ENCODE measurements around the gene LHFPL2. TPM values are rescaled to one million over a fixed set of nuclear protein-coding genes. Genes with fewer than 3 reads are reported as not detected.

The LHFPL2 gene
- total and polyA plus RNA-seq, 9 of the 15 experiments (the other 6 are each of a cell fraction or from before 2014, with no cell fraction given) = 1.0 to 6.6 (median 4.6) TPM

DNA sequence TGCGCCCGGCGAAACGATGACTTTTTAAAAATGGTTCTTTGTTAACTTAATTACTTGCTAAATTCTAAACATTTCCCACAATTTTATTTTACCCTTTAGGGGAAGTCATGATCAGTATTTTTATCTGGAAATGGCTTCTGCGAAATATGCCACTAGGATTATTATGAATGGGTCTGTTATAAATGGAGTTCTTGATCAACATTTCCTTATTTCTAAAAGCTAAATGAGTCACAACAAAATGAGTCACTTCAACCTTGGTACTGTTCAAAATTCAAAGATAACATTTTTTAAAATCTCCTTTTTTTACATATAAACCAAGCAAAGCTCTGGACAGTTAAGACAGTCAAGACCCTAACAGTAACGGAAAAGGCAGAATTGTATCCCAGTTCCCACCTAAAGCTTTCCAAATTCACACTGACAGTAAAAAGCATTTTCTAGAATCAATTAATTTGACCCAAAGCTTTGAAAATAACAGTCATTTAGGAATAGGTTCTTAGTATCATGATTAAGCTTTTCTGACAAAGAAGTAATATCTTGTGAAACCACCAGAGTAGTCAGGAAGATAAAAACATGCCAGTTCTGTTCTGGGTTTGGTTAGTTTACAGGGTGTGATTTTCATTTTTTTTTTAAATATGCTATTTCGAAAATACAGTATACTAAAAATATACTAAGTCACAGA, 81.7 kb downstream of the LHFPL2 start (continued):
- TF ChIP-seq, protein P1, sequence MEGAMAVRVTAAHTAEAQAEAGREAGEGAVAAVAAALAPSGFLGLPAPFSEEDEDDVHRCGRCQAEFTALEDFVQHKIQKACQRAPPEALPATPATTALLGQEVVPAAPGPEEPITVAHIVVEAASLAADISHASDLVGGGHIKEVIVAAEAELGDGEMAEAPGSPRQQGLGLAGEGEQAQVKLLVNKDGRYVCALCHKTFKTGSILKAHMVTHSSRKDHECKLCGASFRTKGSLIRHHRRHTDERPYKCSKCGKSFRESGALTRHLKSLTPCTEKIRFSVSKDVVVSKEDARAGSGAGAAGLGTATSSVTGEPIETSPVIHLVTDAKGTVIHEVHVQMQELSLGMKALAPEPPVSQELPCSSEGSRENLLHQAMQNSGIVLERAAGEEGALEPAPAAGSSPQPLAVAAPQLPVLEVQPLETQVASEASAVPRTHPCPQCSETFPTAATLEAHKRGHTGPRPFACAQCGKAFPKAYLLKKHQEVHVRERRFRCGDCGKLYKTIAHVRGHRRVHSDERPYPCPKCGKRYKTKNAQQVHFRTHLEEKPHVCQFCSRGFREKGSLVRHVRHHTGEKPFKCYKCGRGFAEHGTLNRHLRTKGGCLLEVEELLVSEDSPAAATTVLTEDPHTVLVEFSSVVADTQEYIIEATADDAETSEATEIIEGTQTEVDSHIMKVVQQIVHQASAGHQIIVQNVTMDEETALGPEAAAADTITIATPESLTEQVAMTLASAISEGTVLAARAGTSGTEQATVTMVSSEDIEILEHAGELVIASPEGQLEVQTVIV (CRISPR knock-in tag; IDR thresholded peaks at IDR 0.05; ENCODE audit: borderline replicate concordance) = no peak
- TF ChIP-seq, protein P2, sequence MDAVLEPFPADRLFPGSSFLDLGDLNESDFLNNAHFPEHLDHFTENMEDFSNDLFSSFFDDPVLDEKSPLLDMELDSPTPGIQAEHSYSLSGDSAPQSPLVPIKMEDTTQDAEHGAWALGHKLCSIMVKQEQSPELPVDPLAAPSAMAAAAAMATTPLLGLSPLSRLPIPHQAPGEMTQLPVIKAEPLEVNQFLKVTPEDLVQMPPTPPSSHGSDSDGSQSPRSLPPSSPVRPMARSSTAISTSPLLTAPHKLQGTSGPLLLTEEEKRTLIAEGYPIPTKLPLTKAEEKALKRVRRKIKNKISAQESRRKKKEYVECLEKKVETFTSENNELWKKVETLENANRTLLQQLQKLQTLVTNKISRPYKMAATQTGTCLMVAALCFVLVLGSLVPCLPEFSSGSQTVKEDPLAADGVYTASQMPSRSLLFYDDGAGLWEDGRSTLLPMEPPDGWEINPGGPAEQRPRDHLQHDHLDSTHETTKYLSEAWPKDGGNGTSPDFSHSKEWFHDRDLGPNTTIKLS (IDR thresholded peaks at IDR 0.05; ENCODE audit: borderline replicate concordance, low read depth) = no peak
- TF ChIP-seq, protein P3, sequence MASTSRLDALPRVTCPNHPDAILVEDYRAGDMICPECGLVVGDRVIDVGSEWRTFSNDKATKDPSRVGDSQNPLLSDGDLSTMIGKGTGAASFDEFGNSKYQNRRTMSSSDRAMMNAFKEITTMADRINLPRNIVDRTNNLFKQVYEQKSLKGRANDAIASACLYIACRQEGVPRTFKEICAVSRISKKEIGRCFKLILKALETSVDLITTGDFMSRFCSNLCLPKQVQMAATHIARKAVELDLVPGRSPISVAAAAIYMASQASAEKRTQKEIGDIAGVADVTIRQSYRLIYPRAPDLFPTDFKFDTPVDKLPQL (IDR thresholded peaks at IDR 0.05; ENCODE audit: extremely low read depth, insufficient read length) = no peak
- TF ChIP-seq SP1 (CRISPR knock-in tag; IDR thresholded peaks at IDR 0.05) (no peak), ETV6 (IDR thresholded peaks at IDR 0.05; ENCODE audit: borderline replicate concordance in 1 of 2, low read depth in 2 of 2, low read length in 1 of 2) (no peak), ETV6 (CRISPR knock-in tag; IDR thresholded peaks at IDR 0.05; ENCODE audit: borderline replicate concordance) (no peak), BCL6 (CRISPR knock-in tag; IDR thresholded peaks at IDR 0.05) (no peak), BRD4 (IDR thresholded peaks at IDR 0.05) (no peak), MBD2 (IDR thresholded peaks at IDR 0.05; ENCODE audit: borderline replicate concordance, low read depth) (no peak), FOSL1 (tag; conservative IDR thresholded peaks at IDR 0.05) (peak; percentile 84), FUS (optimal IDR thresholded peaks at IDR 0.05; ENCODE audit: low read depth, low read length) (no peak), RBM39 (optimal IDR thresholded peaks at IDR 0.05; ENCODE audit: low read depth, low read length) (no peak), BRD9 (IDR thresholded peaks at IDR 0.05; ENCODE audit: low read depth, partially characterized antibody) (no peak), ZNF778 (CRISPR knock-in tag; IDR thresholded peaks at IDR 0.05) (no peak), ZNF696 (CRISPR knock-in tag; conservative IDR thresholded peaks at IDR 0.05) (no peak)
- TF ChIP-seq, protein P4, sequence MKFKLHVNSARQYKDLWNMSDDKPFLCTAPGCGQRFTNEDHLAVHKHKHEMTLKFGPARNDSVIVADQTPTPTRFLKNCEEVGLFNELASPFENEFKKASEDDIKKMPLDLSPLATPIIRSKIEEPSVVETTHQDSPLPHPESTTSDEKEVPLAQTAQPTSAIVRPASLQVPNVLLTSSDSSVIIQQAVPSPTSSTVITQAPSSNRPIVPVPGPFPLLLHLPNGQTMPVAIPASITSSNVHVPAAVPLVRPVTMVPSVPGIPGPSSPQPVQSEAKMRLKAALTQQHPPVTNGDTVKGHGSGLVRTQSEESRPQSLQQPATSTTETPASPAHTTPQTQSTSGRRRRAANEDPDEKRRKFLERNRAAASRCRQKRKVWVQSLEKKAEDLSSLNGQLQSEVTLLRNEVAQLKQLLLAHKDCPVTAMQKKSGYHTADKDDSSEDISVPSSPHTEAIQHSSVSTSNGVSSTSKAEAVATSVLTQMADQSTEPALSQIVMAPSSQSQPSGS (CRISPR knock-in tag; IDR thresholded peaks at IDR 0.05) = no peak
- TF ChIP-seq, protein P5, sequence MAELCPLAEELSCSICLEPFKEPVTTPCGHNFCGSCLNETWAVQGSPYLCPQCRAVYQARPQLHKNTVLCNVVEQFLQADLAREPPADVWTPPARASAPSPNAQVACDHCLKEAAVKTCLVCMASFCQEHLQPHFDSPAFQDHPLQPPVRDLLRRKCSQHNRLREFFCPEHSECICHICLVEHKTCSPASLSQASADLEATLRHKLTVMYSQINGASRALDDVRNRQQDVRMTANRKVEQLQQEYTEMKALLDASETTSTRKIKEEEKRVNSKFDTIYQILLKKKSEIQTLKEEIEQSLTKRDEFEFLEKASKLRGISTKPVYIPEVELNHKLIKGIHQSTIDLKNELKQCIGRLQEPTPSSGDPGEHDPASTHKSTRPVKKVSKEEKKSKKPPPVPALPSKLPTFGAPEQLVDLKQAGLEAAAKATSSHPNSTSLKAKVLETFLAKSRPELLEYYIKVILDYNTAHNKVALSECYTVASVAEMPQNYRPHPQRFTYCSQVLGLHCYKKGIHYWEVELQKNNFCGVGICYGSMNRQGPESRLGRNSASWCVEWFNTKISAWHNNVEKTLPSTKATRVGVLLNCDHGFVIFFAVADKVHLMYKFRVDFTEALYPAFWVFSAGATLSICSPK (IDR thresholded peaks at IDR 0.05; ENCODE audit: borderline replicate concordance) = no peak
- TF ChIP-seq, protein P6, sequence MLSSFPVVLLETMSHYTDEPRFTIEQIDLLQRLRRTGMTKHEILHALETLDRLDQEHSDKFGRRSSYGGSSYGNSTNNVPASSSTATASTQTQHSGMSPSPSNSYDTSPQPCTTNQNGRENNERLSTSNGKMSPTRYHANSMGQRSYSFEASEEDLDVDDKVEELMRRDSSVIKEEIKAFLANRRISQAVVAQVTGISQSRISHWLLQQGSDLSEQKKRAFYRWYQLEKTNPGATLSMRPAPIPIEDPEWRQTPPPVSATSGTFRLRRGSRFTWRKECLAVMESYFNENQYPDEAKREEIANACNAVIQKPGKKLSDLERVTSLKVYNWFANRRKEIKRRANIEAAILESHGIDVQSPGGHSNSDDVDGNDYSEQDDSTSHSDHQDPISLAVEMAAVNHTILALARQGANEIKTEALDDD (IDR thresholded peaks at IDR 0.05) = no peak

Measured in K562 (cell line).